Mesothelial cell of epicardium (in vitro differentiated cells): ENCODE results near the gene MYCN. TPM values are rescaled to one million over a fixed set of nuclear protein-coding genes. Genes with fewer than 3 reads are reported as not detected.
A peak's percentile ranks its signal among the peaks of the same experiment; 100 is the strongest.

Experiments
- DNase-seq, 2 experiments: peaks; one replicate each; pipeline ENCODE4 v3.0.0; 2021; ENCODE audit warnings: low spot score in 2 of 2; ENCODE audit not compliant: unreplicated experiment in 2 of 2
- H3K27ac Mint-ChIP-seq: 2 replicates; pipeline ENCODE4 v1.8.0; 2021; ENCODE audit warnings: mixed read lengths
- H3K27me3 Mint-ChIP-seq: 2 replicates; pipeline ENCODE4 v1.8.0; 2021; ENCODE audit warnings: low read depth, mixed read lengths
- H3K36me3 Mint-ChIP-seq: 2 replicates; pipeline ENCODE4 v1.8.0; 2021; ENCODE audit warnings: mixed read lengths
- H3K4me1 Mint-ChIP-seq: 2 replicates; pipeline ENCODE4 v1.8.0; 2021; ENCODE audit warnings: mixed read lengths
- H3K4me3 Mint-ChIP-seq: 2 replicates; pipeline ENCODE4 v1.8.0; 2021; ENCODE audit warnings: mild to moderate bottlenecking, moderate library complexity, mixed read lengths
- H3K9me3 Mint-ChIP-seq: 2 replicates; pipeline ENCODE4 v1.8.0; 2021; ENCODE audit warnings: mixed read lengths
- CTCF ChIP-seq: fragments of 200-600 bp; sonication (generic); IDR thresholded peaks from one replicate; pipeline ENCODE4 v1.5.0; 2021; ENCODE audit warnings: antibody characterized with exemption; ENCODE audit not compliant: unreplicated experiment
- total RNA-seq: library from RNA; stranded (reverse); gene quantifications from 3 replicates; pipeline ENCODE4 v1.2.1, GENCODE V29; 2021

MYCN gene
- total RNA-seq, 1 donor from 2014 or later: 69.1 TPM

GRCh38 chr2:15942711-15943345, 2.5 kb downstream of the MYCN start:
- Mint-ChIP-seq H3K4me1 (peaks cover 39% of the 10 kb centered on the region), H3K27me3 (no peaks in the 10 kb centered on the region), H3K36me3 (peaks cover 17% of the 10 kb centered on the region), H3K9me3 (no peaks in the 10 kb centered on the region), H3K27ac (peak overlapping the region; percentile 92), H3K4me3 (peak overlapping the region; percentile 85)
- no peak for TF ChIP-seq CTCF
- no peak for DNase-seq

GRCh38 chr2:15943378-15944280, 3.3 kb downstream of the MYCN start:
- H3K4me1 Mint-ChIP-seq: peaks cover 39% of the 10 kb centered on the region
- H3K27me3 Mint-ChIP-seq: no peaks in the 10 kb centered on the region
- peak; percentile 80 for TF ChIP-seq CTCF
- peak overlapping the region; percentile 85 for H3K4me3 Mint-ChIP-seq
- H3K9me3 Mint-ChIP-seq: no peaks in the 10 kb centered on the region
- DNase-seq: peak; percentile 56 to 74
- peak overlapping the region; percentile 92 for H3K27ac Mint-ChIP-seq
- peaks cover 23% of the 10 kb centered on the region for H3K36me3 Mint-ChIP-seq

- peaks cover 25% of the 10 kb centered on the region for H3K36me3 Mint-ChIP-seq
- no peaks in the 10 kb centered on the region for H3K27me3 Mint-ChIP-seq
- H3K27ac Mint-ChIP-seq: peak overlapping the region; percentile 92
- peak overlapping the region; percentile 85 for H3K4me3 Mint-ChIP-seq
- H3K4me1 Mint-ChIP-seq: peaks cover 34% of the 10 kb centered on the region
- no peak for TF ChIP-seq CTCF
- no peak for DNase-seq
- H3K9me3 Mint-ChIP-seq: no peaks in the 10 kb centered on the region
Observed at GRCh38 chr2:15944325-15945017, 4.1 kb downstream of the MYCN start.

- Mint-ChIP-seq H3K27me3 (no peaks in the 10 kb centered on the region), H3K36me3 (peaks cover 25% of the 10 kb centered on the region), H3K27ac (no peak overlapping the region), H3K9me3 (no peaks in the 10 kb centered on the region), H3K4me1 (peaks cover 29% of the 10 kb centered on the region), H3K4me3 (no peak overlapping the region)
- TF ChIP-seq CTCF: no peak
- DNase-seq: no peak
Observed at GRCh38 chr2:15945909-15946705, 5.8 kb downstream of the MYCN start.

- Mint-ChIP-seq H3K27ac (no peak overlapping the region), H3K4me3 (no peak overlapping the region), H3K36me3 (peaks cover 25% of the 10 kb centered on the region), H3K9me3 (no peaks in the 10 kb centered on the region), H3K4me1 (peaks cover 26% of the 10 kb centered on the region), H3K27me3 (no peaks in the 10 kb centered on the region)
- DNase-seq: no peak
- TF ChIP-seq CTCF: no peak
Observed at GRCh38 chr2:15946983-15947382, 6.6 kb downstream of the MYCN start.
